Smooth muscle cell (in vitro differentiated cells): ENCODE measurements around the gene UGT1A1. TPM values are rescaled to one million over a fixed set of nuclear protein-coding genes. Genes with fewer than 3 reads are reported as not detected.

Experiments
- DNase-seq: peaks from one replicate; lab custom pipeline; 2025; ENCODE audit not compliant: unreplicated experiment; lab: John Stamatoyannopoulos, UW
- H2AFZ ChIP-seq: fragments of 200-600 bp; sonication (generic); 2 replicates; pipeline ENCODE4 v1.6.0; 2016; ENCODE audit warnings: antibody characterized with exemption, low read depth, mild to moderate bottlenecking
- H3F3A ChIP-seq: fragments of 200-600 bp; sonication (generic); 2 replicates; pipeline ENCODE4 v1.6.0; 2017; ENCODE audit warnings: antibody characterized with exemption, low read depth
- H3K27ac ChIP-seq: fragments of 200-600 bp; sonication (generic); 2 replicates; pipeline ENCODE4 v1.5.1; 2016; ENCODE audit warnings: low read depth, mild to moderate bottlenecking
- H3K27me3 ChIP-seq: fragments of 200-600 bp; sonication (generic); 2 replicates; pipeline ENCODE4 v1.6.1; 2016; ENCODE audit warnings: low read depth, mild to moderate bottlenecking
- H3K36me3 ChIP-seq: fragments of 200-600 bp; sonication (generic); 2 replicates; pipeline ENCODE4 v1.5.1; 2016; ENCODE audit warnings: low read depth
- H3K4me1 ChIP-seq: fragments of 200-600 bp; sonication (generic); 2 replicates; pipeline ENCODE4 v1.5.1; 2016; ENCODE audit warnings: low read depth
- H3K4me2 ChIP-seq: fragments of 200-600 bp; sonication (generic); 2 replicates; pipeline ENCODE4 v1.6.0; 2016; ENCODE audit warnings: mild to moderate bottlenecking
- H3K4me3 ChIP-seq: fragments of 200-600 bp; sonication (generic); 2 replicates; pipeline ENCODE4 v1.5.1; 2016; ENCODE audit warnings: mild to moderate bottlenecking
- H3K79me2 ChIP-seq: fragments of 200-600 bp; sonication (generic); 2 replicates; pipeline ENCODE4 v1.6.0; 2016; ENCODE audit warnings: low read depth, mild to moderate bottlenecking
- H3K9ac ChIP-seq: fragments of 200-600 bp; sonication (generic); 2 replicates; pipeline ENCODE4 v1.6.0; 2016; ENCODE audit warnings: low read depth
- H3K9me3 ChIP-seq: fragments of 200-600 bp; sonication (generic); replicated peaks from 2 replicates; pipeline ENCODE4 v1.5.1; 2016; ENCODE audit warnings: low read depth
- H4K20me1 ChIP-seq: fragments of 200-600 bp; sonication (generic); 2 replicates; pipeline ENCODE4 v1.6.0; 2016; ENCODE audit warnings: low read depth
- CTCF ChIP-seq: fragments of 200-600 bp; sonication (generic); IDR thresholded peaks from 2 replicates; pipeline ENCODE4 v1.5.1; 2017; ENCODE audit warnings: borderline replicate concordance, mild to moderate bottlenecking, antibody characterized with exemption; ENCODE audit not compliant: insufficient read depth, poor library complexity, severe bottlenecking
- WGBS: methylation state at CpG from one replicate; pipeline ENCODE4 v1.1.7; 2016; ENCODE audit warnings: low lambda C conversion rate; 5-methylcytosine and 5-hydroxymethylcytosine counted together
- polyA plus RNA-seq: library from polyadenylated mRNA; unstranded; fragments of >200 nt; fragmentation: Nextera tagmentation; extraction: Ambion mirVana; gene quantifications from 2 replicates; pipeline ENCODE4 v1.2.1, GENCODE V29; 2016
- total RNA-seq: library from RNA; depleted of rRNA; stranded (reverse); fragments of >200 nt; gene quantifications from 2 replicates; pipeline ENCODE4 v1.2.3, GENCODE V29; 2014

Gene UGT1A1
- total and polyA plus RNA-seq, 2 experiments from 2014 or later, result not detected

- no peak for TF ChIP-seq CTCF
- DNase-seq, result no peak
- Histone ChIP-seq H3K4me1 (no peaks in the 10 kb centered on the region), H3K4me2 (no peak overlapping the region), H3K9ac (no peak overlapping the region), H3K36me3 (no peaks in the 10 kb centered on the region), H4K20me1 (no peaks in the 10 kb centered on the region), H3K4me3 (no peak overlapping the region), H3K27ac (no peak overlapping the region), H3F3A (no peaks in the 10 kb centered on the region), H3K79me2 (no peaks in the 10 kb centered on the region), H2AFZ (no peak overlapping the region), H3K27me3 (no peaks in the 10 kb centered on the region), H3K9me3 (no peaks in the 10 kb centered on the region)
- 77% methylated on average over 2 of the region's 2 CpGs for WGBS
Measured at GRCh38 chr2:233803292-233803911, 43.3 kb downstream of the UGT1A1 start.

GRCh38 chr2:233803994-233804393 is 43.9 kb downstream of the UGT1A1 start:
- no peak overlapping the region for H2AFZ ChIP-seq
- H3F3A ChIP-seq, result no peaks in the 10 kb centered on the region
- no peaks in the 10 kb centered on the region for H4K20me1 ChIP-seq
- no peaks in the 10 kb centered on the region for H3K79me2 ChIP-seq
- no peak overlapping the region for H3K9ac ChIP-seq
- H3K4me1 ChIP-seq, result no peaks in the 10 kb centered on the region
- no peak overlapping the region for H3K4me2 ChIP-seq
- 70% methylated on average over 8 of the region's 8 CpGs for WGBS
- H3K27ac ChIP-seq, result no peak overlapping the region
- H3K9me3 ChIP-seq, result no peaks in the 10 kb centered on the region
- H3K36me3 ChIP-seq, result no peaks in the 10 kb centered on the region
- H3K27me3 ChIP-seq, result no peaks in the 10 kb centered on the region
- DNase-seq, result no peak
- no peak overlapping the region for H3K4me3 ChIP-seq
- TF ChIP-seq CTCF, result no peak

DNA sequence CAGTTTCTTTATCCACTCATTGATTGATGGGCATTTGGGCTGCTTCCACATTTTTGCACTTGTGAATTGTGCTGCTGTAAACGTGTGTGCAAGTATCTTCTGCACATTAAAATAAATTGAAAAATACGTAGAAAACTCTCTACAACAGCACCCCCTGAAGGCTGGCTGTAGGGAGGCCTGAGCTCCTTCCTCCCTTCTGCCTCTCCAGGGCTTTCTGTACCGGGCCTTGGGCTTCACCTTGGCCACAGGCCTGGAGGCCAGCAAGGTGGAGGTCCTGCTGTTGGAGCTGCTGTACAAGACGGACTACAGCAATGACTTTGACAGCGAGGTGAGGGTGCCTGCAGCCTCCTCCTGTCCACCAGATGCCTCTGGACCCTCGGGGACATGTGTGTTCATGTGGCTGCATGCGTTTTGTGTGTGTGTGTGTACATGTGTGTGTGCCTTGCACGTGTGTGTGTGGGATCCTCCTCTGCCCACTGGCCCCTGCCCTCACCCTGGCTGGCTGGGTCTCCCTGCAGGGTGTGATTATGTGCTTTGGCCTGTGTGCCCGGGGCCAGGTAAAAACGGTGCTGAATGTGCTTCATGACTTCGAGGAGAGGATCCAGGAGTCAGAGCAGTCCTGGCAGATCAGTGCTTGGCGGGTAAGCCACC is 47.3 kb downstream of the UGT1A1 start:
- Histone ChIP-seq H3K4me2 (no peak overlapping the region), H3K4me1 (no peaks in the 10 kb centered on the region), H3F3A (no peaks in the 10 kb centered on the region), H3K79me2 (no peaks in the 10 kb centered on the region), H3K27me3 (no peaks in the 10 kb centered on the region), H2AFZ (no peak overlapping the region), H3K27ac (no peak overlapping the region), H4K20me1 (no peaks in the 10 kb centered on the region), H3K9ac (no peak overlapping the region), H3K4me3 (no peak overlapping the region), H3K36me3 (no peaks in the 10 kb centered on the region), H3K9me3 (no peaks in the 10 kb centered on the region)
- TF ChIP-seq CTCF, result no peak
- WGBS, result 71% methylated on average over 12 of the region's 12 CpGs
- no peak for DNase-seq
